ENCODE measurements around the gene TMEM203.
"Not testable (repeated sequence)": the region's sequence is repeated elsewhere in the genome, so short reads cannot be mapped to it uniquely, and the experiment has no call there.

Gene TMEM203

GRCh38 chr9:137241490-137242268 lies 36.2 kb upstream of the TMEM203 start:
- DNase-seq: peak; percentile 70

- peak; percentile 92 for DNase-seq
Measured at GRCh38 chr9:137240841-137241489, 35.5 kb upstream of the TMEM203 start, which contains the start of gene TUBB4B. TSS of gene TUBB4B (plus strand) at chr9:137241287. CDS start at chr9:137241361, 74 bp downstream.

GRCh38 chr9:137240318-137240840 lies 34.9 kb upstream of the TMEM203 start:
- DNase-seq: peak; percentile 68

- not testable (repeated sequence) for DNase-seq
Measured at GRCh38 chr9:137239541-137240200, 34.2 kb upstream of the TMEM203 start.

GRCh38 chr9:137237759-137238726 lies 32.6 kb upstream of the TMEM203 start:
- no peak for DNase-seq

GRCh38 chr9:137236936-137237421 lies 31.5 kb upstream of the TMEM203 start:
- DNase-seq: no peak

- peak; percentile 94 for DNase-seq
Measured at GRCh38 chr9:137236238-137236935, 30.9 kb upstream of the TMEM203 start.

- DNase-seq: no peak
Measured at GRCh38 chr9:137235424-137236237, 30.2 kb upstream of the TMEM203 start.

- DNase-seq: no peak
Measured at GRCh38 chr9:137234758-137235423, 29.4 kb upstream of the TMEM203 start.

- DNase-seq: no peak
Measured at GRCh38 chr9:137234055-137234697, 28.7 kb upstream of the TMEM203 start.

GRCh38 chr9:137233143-137233980 lies 27.9 kb upstream of the TMEM203 start:
- DNase-seq: no peak

GRCh38 chr9:137232510-137232909 lies 27.1 kb upstream of the TMEM203 start:
- DNase-seq: no peak

- no peak for DNase-seq
Measured at GRCh38 chr9:137232101-137232500, 26.7 kb upstream of the TMEM203 start.

- no peak for DNase-seq
Measured at GRCh38 chr9:137231372-137232039, 26.1 kb upstream of the TMEM203 start.

GRCh38 chr9:137230705-137231371 lies 25.4 kb upstream of the TMEM203 start, which contains the start of gene SLC34A3:
TSS of gene SLC34A3 (plus strand) at chr9:137230901. CDS start at chr9:137231703, 802 bp downstream.
- no peak for DNase-seq

GRCh38 chr9:137229903-137230704 lies 24.7 kb upstream of the TMEM203 start:
- DNase-seq: no peak

Measured in stimulated activated CD4-positive, alpha-beta T cell treated with anti-CD3 and anti-CD28 coated beads, Interleukin-12 subunit alpha, Interleukin-12 subunit beta, amount 100 ng/mL, for 4 hours (primary cell).